ENCODE data around the gene LTBR.

Gene LTBR

DNA sequence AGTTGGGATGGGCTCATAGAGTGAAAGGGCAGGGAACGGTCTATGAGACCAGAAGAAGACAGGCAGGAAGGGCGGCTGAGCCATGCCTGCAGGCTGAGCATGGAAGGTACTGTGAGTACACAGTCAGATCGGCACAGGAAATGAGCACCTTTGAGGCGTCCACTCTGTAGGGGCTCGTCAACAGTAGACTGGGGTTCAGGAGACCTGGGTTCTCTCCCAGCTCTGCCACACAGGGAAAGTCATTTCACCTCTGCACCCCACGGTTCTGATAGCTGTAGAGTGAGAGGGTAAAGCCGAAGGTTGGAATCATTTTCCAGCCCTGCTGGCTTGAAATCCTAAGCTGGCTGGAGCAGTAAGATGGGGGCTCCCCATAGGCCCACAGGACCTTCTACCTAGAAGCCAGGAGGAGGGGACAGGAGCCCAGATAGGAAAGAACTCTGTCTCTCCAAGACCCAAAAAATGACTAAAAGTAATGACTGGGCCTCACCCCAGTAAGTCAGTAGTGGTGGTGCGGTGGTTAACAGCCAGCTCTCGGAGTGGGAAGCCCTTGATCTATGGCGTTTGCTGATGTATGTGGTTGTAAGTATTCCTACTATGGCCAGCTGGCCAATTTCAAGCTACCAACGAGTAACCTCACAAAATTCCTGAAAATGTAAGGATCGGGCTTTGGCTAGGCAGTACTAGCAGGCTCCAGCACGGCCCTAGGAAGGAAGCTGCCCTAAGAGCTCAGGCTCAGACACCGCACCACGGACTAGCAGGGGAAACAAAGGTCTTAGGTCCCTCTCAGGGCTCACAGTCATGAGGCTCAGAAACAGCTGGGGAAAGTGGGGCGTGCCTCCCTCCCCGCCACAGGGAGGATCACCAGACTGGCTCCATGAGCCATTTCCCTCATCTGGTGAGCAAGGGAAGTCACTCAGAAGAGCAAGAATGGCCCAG, 50.5 kb downstream of the LTBR start:
- H3K4me3 ChIP-seq (ENCODE audit: low read depth, low read length), result no peak overlapping the region
- no peaks in the 10 kb centered on the region for H3K9me3 ChIP-seq (ENCODE audit: control insufficient read depth, low read length)
- no peaks in the 10 kb centered on the region for H3K79me2 ChIP-seq
- no peak overlapping the region for H2AFZ ChIP-seq
- no peak overlapping the region for H3K9ac ChIP-seq
- TF ChIP-seq, protein P1, sequence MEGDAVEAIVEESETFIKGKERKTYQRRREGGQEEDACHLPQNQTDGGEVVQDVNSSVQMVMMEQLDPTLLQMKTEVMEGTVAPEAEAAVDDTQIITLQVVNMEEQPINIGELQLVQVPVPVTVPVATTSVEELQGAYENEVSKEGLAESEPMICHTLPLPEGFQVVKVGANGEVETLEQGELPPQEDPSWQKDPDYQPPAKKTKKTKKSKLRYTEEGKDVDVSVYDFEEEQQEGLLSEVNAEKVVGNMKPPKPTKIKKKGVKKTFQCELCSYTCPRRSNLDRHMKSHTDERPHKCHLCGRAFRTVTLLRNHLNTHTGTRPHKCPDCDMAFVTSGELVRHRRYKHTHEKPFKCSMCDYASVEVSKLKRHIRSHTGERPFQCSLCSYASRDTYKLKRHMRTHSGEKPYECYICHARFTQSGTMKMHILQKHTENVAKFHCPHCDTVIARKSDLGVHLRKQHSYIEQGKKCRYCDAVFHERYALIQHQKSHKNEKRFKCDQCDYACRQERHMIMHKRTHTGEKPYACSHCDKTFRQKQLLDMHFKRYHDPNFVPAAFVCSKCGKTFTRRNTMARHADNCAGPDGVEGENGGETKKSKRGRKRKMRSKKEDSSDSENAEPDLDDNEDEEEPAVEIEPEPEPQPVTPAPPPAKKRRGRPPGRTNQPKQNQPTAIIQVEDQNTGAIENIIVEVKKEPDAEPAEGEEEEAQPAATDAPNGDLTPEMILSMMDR (IDR thresholded peaks at IDR 0.05), result no peak
- no peaks in the 10 kb centered on the region for H3K4me1 ChIP-seq
- no peaks in the 10 kb centered on the region for H3K27me3 ChIP-seq (ENCODE audit: control insufficient read depth, insufficient read depth, low read length)
- no peaks in the 10 kb centered on the region for H3K36me3 ChIP-seq (ENCODE audit: control insufficient read depth, insufficient read depth, low read length)
- H3K27ac ChIP-seq, result no peak overlapping the region
- no peak overlapping the region for H3K4me2 ChIP-seq (ENCODE audit: low read length)

- TF ChIP-seq, protein P1 (IDR thresholded peaks at IDR 0.05), result no peak
- Histone ChIP-seq H3K9me3 (ENCODE audit: control insufficient read depth, low read length) (no peaks in the 10 kb centered on the region), H2AFZ (no peak overlapping the region), H3K4me3 (ENCODE audit: low read depth, low read length) (no peak overlapping the region), H3K4me2 (ENCODE audit: low read length) (no peak overlapping the region), H3K27ac (no peak overlapping the region), H3K9ac (no peak overlapping the region), H3K4me1 (no peaks in the 10 kb centered on the region), H3K27me3 (ENCODE audit: control insufficient read depth, insufficient read depth, low read length) (no peaks in the 10 kb centered on the region), H3K36me3 (ENCODE audit: control insufficient read depth, insufficient read depth, low read length) (no peaks in the 10 kb centered on the region), H3K79me2 (no peaks in the 10 kb centered on the region)
Measured at GRCh38 chr12:6435961-6436715, 52.2 kb downstream of the LTBR start.

DNA sequence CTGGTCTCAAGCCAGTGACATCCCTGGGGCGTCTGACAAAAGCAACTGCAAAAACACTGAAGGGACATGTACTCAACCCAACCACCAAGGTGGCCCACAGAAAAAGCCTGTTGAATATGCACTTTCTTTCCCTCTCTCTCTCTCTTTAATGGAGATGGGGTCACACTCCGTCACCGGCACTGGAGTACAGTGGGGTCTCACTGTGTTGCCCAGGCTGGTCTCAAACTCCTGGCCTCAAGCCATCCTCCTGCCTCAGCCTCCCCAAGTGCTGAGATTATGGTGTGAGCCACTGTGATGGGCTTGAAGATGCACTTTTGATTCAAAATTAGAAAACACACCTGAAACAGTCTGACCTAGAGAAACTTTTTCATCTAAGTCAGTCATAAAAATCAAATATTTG, 53.6 kb downstream of the LTBR start:
- no peak overlapping the region for H3K27ac ChIP-seq
- H2AFZ ChIP-seq, result no peak overlapping the region
- TF ChIP-seq, protein P1 (IDR thresholded peaks at IDR 0.05), result no peak
- H3K4me1 ChIP-seq, result no peaks in the 10 kb centered on the region
- H3K9ac ChIP-seq, result no peak overlapping the region
- no peaks in the 10 kb centered on the region for H3K36me3 ChIP-seq (ENCODE audit: control insufficient read depth, insufficient read depth, low read length)
- no peaks in the 10 kb centered on the region for H3K9me3 ChIP-seq (ENCODE audit: control insufficient read depth, low read length)
- no peak overlapping the region for H3K4me3 ChIP-seq (ENCODE audit: low read depth, low read length)
- H3K79me2 ChIP-seq, result no peaks in the 10 kb centered on the region
- no peak overlapping the region for H3K4me2 ChIP-seq (ENCODE audit: low read length)
- no peaks in the 10 kb centered on the region for H3K27me3 ChIP-seq (ENCODE audit: control insufficient read depth, insufficient read depth, low read length)

GRCh38 chr12:6438345-6438744, 54.4 kb downstream of the LTBR start:
- no peaks in the 10 kb centered on the region for H3K79me2 ChIP-seq
- H3K27ac ChIP-seq, result no peak overlapping the region
- TF ChIP-seq, protein P1 (IDR thresholded peaks at IDR 0.05), result no peak
- no peaks in the 10 kb centered on the region for H3K36me3 ChIP-seq (ENCODE audit: control insufficient read depth, insufficient read depth, low read length)
- H3K27me3 ChIP-seq (ENCODE audit: control insufficient read depth, insufficient read depth, low read length), result no peaks in the 10 kb centered on the region
- no peak overlapping the region for H2AFZ ChIP-seq
- H3K4me2 ChIP-seq (ENCODE audit: low read length), result no peak overlapping the region
- H3K4me1 ChIP-seq, result no peaks in the 10 kb centered on the region
- no peak overlapping the region for H3K9ac ChIP-seq
- H3K9me3 ChIP-seq (ENCODE audit: control insufficient read depth, low read length), result no peaks in the 10 kb centered on the region
- no peak overlapping the region for H3K4me3 ChIP-seq (ENCODE audit: low read depth, low read length)

Measured in parathyroid adenoma (tissue), 2 donors.